DMS79 (cell line): Measurements from ENCODE around the gene SPAG6.

Source experiments
- DNase-seq: peaks from one replicate; lab custom pipeline; 2025; lab: John Stamatoyannopoulos, UW

Gene SPAG6

GRCh38 chr10:22434521-22434920 lies 89.2 kb downstream of the SPAG6 start:
- no peak for DNase-seq

GRCh38 chr10:22435650-22436049 lies 90.4 kb downstream of the SPAG6 start:
- DNase-seq, result no peak

GRCh38 chr10:22436526-22436892 lies 91.2 kb downstream of the SPAG6 start:
- DNase-seq, result no peak

GRCh38 chr10:22436893-22437619 lies 91.8 kb downstream of the SPAG6 start:
- peak; percentile 49 for DNase-seq

- DNase-seq, result no peak
Observed at GRCh38 chr10:22437620-22438588, 92.6 kb downstream of the SPAG6 start.

- no peak for DNase-seq
Observed at GRCh38 chr10:22438711-22439110, 93.4 kb downstream of the SPAG6 start.

- no peak for DNase-seq
Observed at GRCh38 chr10:22442063-22442462, 96.8 kb downstream of the SPAG6 start.

GRCh38 chr10:22442468-22442867 lies 97.2 kb downstream of the SPAG6 start:
- no peak for DNase-seq

- DNase-seq, result no peak
Observed at GRCh38 chr10:22443175-22443901, 98.0 kb downstream of the SPAG6 start.

GRCh38 chr10:22444219-22444788 lies 99.0 kb downstream of the SPAG6 start:
- DNase-seq, result no peak

GRCh38 chr10:22445495-22445894 lies 100.2 kb downstream of the SPAG6 start:
- DNase-seq, result no peak

- DNase-seq, result no peak
Observed at GRCh38 chr10:22447068-22447467, 101.8 kb downstream of the SPAG6 start.

GRCh38 chr10:22451346-22451745 lies 106.0 kb downstream of the SPAG6 start:
- DNase-seq, result no peak

- no peak for DNase-seq
Observed at GRCh38 chr10:22453320-22453719, 108.0 kb downstream of the SPAG6 start.

GRCh38 chr10:22453948-22454591 lies 108.8 kb downstream of the SPAG6 start:
- DNase-seq, result no peak

- DNase-seq, result no peak
Observed at GRCh38 chr10:22454634-22455033, 109.3 kb downstream of the SPAG6 start.

GRCh38 chr10:22455068-22455857 lies 110.0 kb downstream of the SPAG6 start:
- DNase-seq, result no peak

GRCh38 chr10:22456486-22456885 lies 111.2 kb downstream of the SPAG6 start:
- no peak for DNase-seq

- no peak for DNase-seq
Observed at GRCh38 chr10:22458272-22459038, 113.2 kb downstream of the SPAG6 start.

- no peak for DNase-seq
Observed at GRCh38 chr10:22459496-22459895, 114.2 kb downstream of the SPAG6 start.
